GM18508 (cell line): Measurements from ENCODE around the gene DHX57.

Source experiments
- ATAC-seq: cut with Tn5 transposase; IDR thresholded peaks from one replicate; pipeline ENCODE4 v1.9.1; 2021; ENCODE audit warnings: moderate number of reproducible peaks; ENCODE audit not compliant: insufficient read depth, unreplicated experiment

The DHX57 gene

GRCh38 chr2:38754049-38754448 lies 121.7 kb downstream of the DHX57 start:
- ATAC-seq = no peak

DNA sequence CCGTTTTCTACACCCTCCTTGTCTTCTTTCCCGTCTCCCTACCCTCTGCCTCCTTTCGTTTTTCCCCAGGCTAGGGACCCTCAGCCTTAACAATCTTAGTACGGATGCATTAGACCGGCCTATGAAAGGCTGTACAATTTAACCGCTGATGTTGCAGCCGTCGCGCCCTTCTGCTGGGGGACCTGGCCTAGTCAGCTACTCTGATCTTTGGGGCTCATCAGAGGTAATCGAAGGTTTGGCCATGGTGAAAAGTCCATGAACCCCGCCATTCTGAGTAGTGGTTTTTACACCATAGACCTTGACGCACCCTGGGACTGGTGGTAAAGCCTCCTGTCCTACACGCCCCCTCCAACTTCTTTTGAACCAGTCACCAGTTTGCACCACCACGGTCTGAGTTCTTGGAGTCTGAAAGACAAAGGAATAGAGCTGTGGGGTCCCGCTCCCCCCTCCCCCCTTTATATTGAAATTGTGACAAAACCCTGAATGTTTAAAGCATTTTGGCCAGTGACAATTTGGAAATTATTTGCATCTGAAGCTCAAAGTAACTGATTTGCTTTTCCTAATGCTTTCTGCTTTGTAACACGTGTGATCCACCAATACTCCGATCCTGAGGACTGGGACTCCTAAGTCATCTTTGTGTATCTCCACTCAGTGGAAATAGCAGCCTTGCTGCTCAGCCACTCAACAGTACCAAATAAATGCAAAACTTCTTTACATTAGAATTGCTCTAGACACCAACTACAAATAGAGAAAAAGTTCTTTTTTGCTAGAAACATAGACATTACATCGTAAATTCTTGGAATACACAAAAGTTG lies 123.9 kb downstream of the DHX57 start:
- ATAC-seq = no peak

DNA sequence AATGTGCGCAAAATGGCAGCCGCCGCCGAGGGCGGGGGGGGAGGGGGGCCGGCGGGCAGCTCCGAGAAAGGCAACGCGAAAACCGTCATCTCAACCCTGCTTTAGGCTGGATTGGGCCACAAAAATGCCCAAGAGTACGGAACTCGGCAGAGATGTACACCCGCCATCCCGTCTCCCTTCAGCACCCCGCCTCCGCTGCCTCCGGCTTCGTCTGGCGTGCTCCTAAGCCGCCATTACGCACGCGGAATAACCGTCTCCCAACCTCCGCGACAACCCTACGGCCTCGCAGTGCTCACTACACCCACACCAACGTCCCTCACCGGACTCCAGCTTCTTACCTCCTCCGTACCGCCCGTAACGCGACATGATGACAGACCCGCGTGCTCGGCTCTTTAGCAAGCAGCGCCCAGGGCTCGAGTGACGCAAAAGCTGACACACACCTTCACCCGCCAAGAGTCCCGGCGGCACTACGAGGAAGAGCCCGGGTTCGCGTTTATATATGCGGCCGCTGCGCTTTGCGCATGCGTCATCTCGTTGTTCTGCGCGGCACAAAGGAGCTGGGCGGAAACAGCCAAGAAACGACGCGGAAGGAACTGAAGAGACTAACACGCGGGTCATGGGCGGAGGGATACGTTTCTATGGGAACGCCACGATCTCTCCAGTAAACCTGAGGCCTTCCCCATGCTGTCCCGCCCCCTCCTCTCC lies 124.7 kb downstream of the DHX57 start, which contains the start of gene SRSF7:
TSS of gene SRSF7 (minus strand) at position 471 of the 705 bp plus-strand sequence. CDS start at position 366, 105 bp downstream.
- peak; percentile 52 for ATAC-seq

- ATAC-seq = no peak
Observed at GRCh38 chr2:38750011-38750890, 125.5 kb downstream of the DHX57 start.

DNA sequence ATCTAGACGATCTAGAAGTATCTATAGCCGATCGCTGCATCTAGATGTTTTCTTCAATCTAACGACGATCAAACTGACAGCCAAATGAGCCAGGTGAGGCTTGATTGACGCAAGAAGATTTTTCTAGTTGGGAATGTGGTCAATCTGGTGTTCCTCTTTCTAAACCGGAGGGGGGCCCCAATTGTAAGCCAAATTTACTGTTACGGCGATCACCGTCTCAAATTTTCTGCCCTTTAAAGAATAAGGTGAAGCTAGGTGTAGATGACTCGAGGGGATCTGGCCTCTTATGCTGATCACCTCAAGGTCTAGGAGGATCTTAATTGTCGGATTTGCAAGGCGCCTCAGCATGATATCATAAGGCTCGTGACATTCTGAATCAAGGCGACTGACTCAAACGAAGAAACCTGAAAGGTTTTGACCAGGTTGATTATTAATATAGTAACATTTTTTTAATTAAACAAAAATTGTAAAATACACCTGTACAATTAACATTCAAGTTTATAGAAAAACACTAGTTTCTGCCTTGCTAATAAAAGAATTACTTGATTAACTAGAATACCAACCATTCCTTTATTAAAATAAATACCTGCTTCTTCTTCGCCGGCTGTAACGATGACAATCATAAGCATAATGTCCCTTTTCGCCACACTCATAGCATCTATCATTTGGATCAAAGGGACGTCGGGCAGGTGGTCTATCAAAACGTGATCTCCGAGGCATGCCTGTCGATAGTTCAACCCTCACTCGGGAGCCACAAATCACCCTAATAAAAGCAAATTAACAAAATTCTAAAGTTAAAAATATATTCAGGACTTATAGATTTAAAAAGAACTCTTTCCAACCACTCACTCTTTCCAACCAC lies 126.6 kb downstream of the DHX57 start:
- ATAC-seq = no peak

DNA sequence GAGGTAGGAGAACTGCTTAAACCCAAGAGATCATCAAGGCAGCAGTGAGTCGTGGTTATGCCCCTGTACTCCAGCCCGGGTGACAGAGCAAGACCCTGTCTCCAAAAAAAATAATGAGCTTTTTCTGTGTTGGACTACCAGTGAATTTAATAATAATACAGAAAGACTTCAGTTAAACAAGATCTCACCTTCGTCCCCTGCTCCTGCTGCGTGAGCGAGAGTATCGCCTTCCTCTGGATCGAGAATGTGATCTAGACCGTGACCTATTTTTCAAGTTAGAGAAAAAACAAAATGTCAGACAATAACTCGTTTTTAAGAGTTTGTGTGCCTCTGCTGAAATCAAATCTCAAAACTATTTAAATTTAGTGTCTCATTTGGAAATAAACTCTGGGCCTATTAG lies 127.3 kb downstream of the DHX57 start:
- no peak for ATAC-seq

GRCh38 chr2:38747819-38748218 lies 127.9 kb downstream of the DHX57 start:
- ATAC-seq = no peak
